GM23338 (cell line): ENCODE results near the gene CEP170B. TPM values are rescaled to one million over a fixed set of nuclear protein-coding genes. Genes with fewer than 3 reads are reported as not detected.

ENCODE experiments used
- ATAC-seq: fragments of 200-7000 bp; cut with Tn5 transposase; 3 replicates; pipeline ENCODE4 v1.9.1; 2020
- DNase-seq: peaks from one replicate; pipeline ENCODE4 v3.0.0-alpha.2; 2015; ENCODE audit warnings: low spot score
- H2AFZ ChIP-seq: fragments of 200-600 bp; sonication (generic); 2 replicates; pipeline ENCODE4 v1.8.0; 2016; ENCODE audit warnings: antibody characterized with exemption, mild to moderate bottlenecking, moderate library complexity
- H3F3A ChIP-seq: fragments of 200-600 bp; sonication (generic); replicated peaks from 2 replicates; pipeline ENCODE4 v1.8.0; 2017; ENCODE audit warnings: antibody characterized with exemption, mixed run types, low read depth
- H3K27ac ChIP-seq: fragments of 200-600 bp; sonication (generic); 2 replicates; pipeline ENCODE4 v1.6.1; 2016; ENCODE audit warnings: low read depth
- H3K27me3 ChIP-seq: fragments of 200-600 bp; sonication (generic); 2 replicates; pipeline ENCODE4 v1.8.0; 2016; ENCODE audit warnings: mild to moderate bottlenecking, mixed run types, moderate library complexity; ENCODE audit not compliant: insufficient read depth
- H3K36me3 ChIP-seq: fragments of 200-600 bp; sonication (generic); 2 replicates; pipeline ENCODE4 v1.8.0; 2016; ENCODE audit warnings: mild to moderate bottlenecking; ENCODE audit not compliant: insufficient read depth
- H3K4me1 ChIP-seq: fragments of 200-600 bp; sonication (generic); 2 replicates; pipeline ENCODE4 v1.8.0; 2016; ENCODE audit warnings: mild to moderate bottlenecking, moderate library complexity; ENCODE audit not compliant: insufficient read depth
- H3K4me2 ChIP-seq: fragments of 200-600 bp; sonication (generic); 2 replicates; pipeline ENCODE4 v1.7.1; 2017; ENCODE audit warnings: mixed run types
- H3K4me3 ChIP-seq: fragments of 200-600 bp; sonication (generic); 2 replicates; pipeline ENCODE4 v1.6.1; 2016; ENCODE audit warnings: mixed run types
- H3K79me2 ChIP-seq: fragments of 200-600 bp; sonication (generic); replicated peaks from 2 replicates; pipeline ENCODE4 v1.8.0; 2017; ENCODE audit warnings: mild to moderate bottlenecking; ENCODE audit not compliant: insufficient read depth
- H3K9me2 ChIP-seq: fragments of 200-600 bp; sonication (generic); 2 replicates; pipeline ENCODE4 v1.8.0; 2017; ENCODE audit not compliant: insufficient read depth
- H4K20me1 ChIP-seq: fragments of 200-600 bp; sonication (generic); replicated peaks from 2 replicates; pipeline ENCODE4 v1.8.0; 2017; ENCODE audit warnings: mild to moderate bottlenecking; ENCODE audit not compliant: insufficient read depth
- H3K27ac Mint-ChIP-seq: 2 replicates; pipeline ENCODE4 v1.8.0; 2020; ENCODE audit warnings: inconsistent platforms, mild to moderate bottlenecking, moderate library complexity, mixed read lengths
- H3K27me3 Mint-ChIP-seq: 3 replicates; pipeline ENCODE4 v1.8.0; 2022; ENCODE audit warnings: low read depth, mild to moderate bottlenecking, moderate library complexity, mixed read lengths, inconsistent platforms; ENCODE audit not compliant: insufficient read depth, poor library complexity
- H3K36me3 Mint-ChIP-seq: 3 replicates; pipeline ENCODE4 v1.8.0; 2021; ENCODE audit warnings: low read depth, mild to moderate bottlenecking, inconsistent platforms, moderate library complexity, mixed read lengths
- H3K4me1 Mint-ChIP-seq: 3 replicates; pipeline ENCODE4 v1.8.0; 2020; ENCODE audit warnings: mild to moderate bottlenecking, inconsistent platforms, mixed read lengths
- H3K4me3 Mint-ChIP-seq: 3 replicates; pipeline ENCODE4 v1.8.0; 2021; ENCODE audit warnings: moderate library complexity, mild to moderate bottlenecking, inconsistent platforms, mixed read lengths
- H3K9me3 Mint-ChIP-seq: 3 replicates; pipeline ENCODE4 v1.8.0; 2020; ENCODE audit warnings: moderate library complexity, mild to moderate bottlenecking, inconsistent platforms, mixed read lengths
- CREB1 ChIP-seq: fragments of 250-450 bp; sonication (Bioruptor Pico); IDR thresholded peaks from 2 replicates; pipeline ENCODE4 v1.5.0; 2020; ENCODE audit warnings: low read depth, mild to moderate bottlenecking, moderate library complexity
- CTCF ChIP-seq, 2 experiments: fragments of 200-600 bp in 1 of 2; sonication (generic) in 1 of 2; conservative IDR thresholded peaks; 2 replicates each; pipeline versions ENCODE4 v1.5.1 to v1.6.1; 2016 to 2017; ENCODE audit warnings: antibody characterized with exemption in 2 of 2, low read depth in 2 of 2, mild to moderate bottlenecking in 2 of 2, moderate library complexity in 1 of 2
- ETS1 ChIP-seq: IDR thresholded peaks from 2 replicates; pipeline ENCODE4 v1.6.1; 2016; ENCODE audit warnings: antibody characterized with exemption
- EZH2phosphoT487 ChIP-seq: fragments of 200-600 bp; sonication (generic); IDR thresholded peaks from one replicate; pipeline ENCODE4 v1.8.1; 2018; ENCODE audit warnings: antibody characterized with exemption; ENCODE audit not compliant: unreplicated experiment
- POLR2AphosphoS5 ChIP-seq: IDR thresholded peaks from 2 replicates; pipeline ENCODE4 v1.6.1; 2016; ENCODE audit warnings: antibody characterized with exemption, low read depth
- REST ChIP-seq: IDR thresholded peaks from one replicate; pipeline ENCODE4 v1.6.1; 2018; ENCODE audit warnings: antibody characterized with exemption; ENCODE audit not compliant: unreplicated experiment
- ZNF331 ChIP-seq: fragments of 250-450 bp; sonication (Bioruptor Pico); IDR thresholded peaks from 2 replicates; pipeline ENCODE4 v1.5.0; 2020; ENCODE audit warnings: low read depth, mild to moderate bottlenecking, moderate library complexity
- ZNF462 ChIP-seq: fragments of 250-450 bp; sonication (Bioruptor Pico); IDR thresholded peaks from 2 replicates; pipeline ENCODE4 v1.5.0; 2020; ENCODE audit warnings: mild to moderate bottlenecking, moderate library complexity
- polyA plus RNA-seq: library from polyadenylated mRNA; unstranded; fragments of >200 nt; fragmentation: Nextera tagmentation; extraction: Ambion mirVana; gene quantifications from 2 replicates; pipeline ENCODE4 v1.2.1, GENCODE V29; 2016
- total RNA-seq: library from RNA; depleted of rRNA; stranded (reverse); fragments of >200 nt; shearing (Covaris generic); gene quantifications from 2 replicates; pipeline ENCODE4 v1.2.3, GENCODE V29; 2014

Gene CEP170B
- total and polyA plus RNA-seq, 2 experiments from 2014 or later, result 4.6 to 37.1 TPM

GRCh38 chr14:104874571-104875411 is 9.7 kb downstream of the CEP170B start:
- Histone ChIP-seq H3K79me2 (peaks cover 12% of the 10 kb centered on the region; the same call in 1 of the 2 replicates), H3K4me1 (no peaks in the 10 kb centered on the region; the same call in 1 of the 2 replicates), H4K20me1 (peaks cover 9% of the 10 kb centered on the region; the same call in 1 of the 2 replicates), H3K27me3 (no peaks in the 10 kb centered on the region), H3K4me2 (no peak overlapping the region), H3K27ac (no peak overlapping the region), H3K9me2 (no peaks in the 10 kb centered on the region), H3K4me3 (no peak overlapping the region), H2AFZ (no peak overlapping the region), H3K36me3 (no peaks in the 10 kb centered on the region), H3F3A (no peaks in the 10 kb centered on the region; the same call in 1 of the 2 replicates)
- Mint-ChIP-seq H3K36me3 (peaks cover 3% of the 10 kb centered on the region; the same call in 1 of the 3 replicates), H3K9me3 (no peaks in the 10 kb centered on the region), H3K27me3 (peaks cover 17% of the 10 kb centered on the region), H3K4me1 (peaks cover 23% of the 10 kb centered on the region), H3K4me3 (no peak overlapping the region), H3K27ac (no peak overlapping the region)
- TF ChIP-seq REST (no peak), CREB1 (CRISPR knock-in tag) (no peak), ZNF331 (CRISPR knock-in tag) (no peak), EZH2phosphoT487 (no peak), ZNF462 (no peak), POLR2AphosphoS5 (no peak), CTCF (conservative IDR thresholded peaks at IDR 0.05; ENCODE audit: low read depth in 2 of 2) (no peak), ETS1 (no peak)
- DNase-seq (no peak), ATAC-seq (no peak)
